A673 (cell line): Measurements from ENCODE around the gene PAF1.

ENCODE experiments used
- CTCF ChIP-seq: fragments of 300-800, 200-600 bp; sonication (generic); conservative IDR thresholded peaks from 2 replicates; pipeline ENCODE4 v1.5.1; 2017; ENCODE audit warnings: low read depth, mild to moderate bottlenecking, antibody characterized with exemption, low read length, moderate library complexity, mixed read lengths
- EZH2 ChIP-seq: fragments of 200-600 bp; sonication (generic); IDR thresholded peaks from 2 replicates; pipeline ENCODE4 v1.6.1; 2017; ENCODE audit warnings: borderline replicate concordance, low read depth, mild to moderate bottlenecking, mixed read lengths, antibody characterized with exemption, low read length; ENCODE audit not compliant: poor library complexity, severe bottlenecking

- TF ChIP-seq CTCF: no peak
- no peak for TF ChIP-seq EZH2
Measured at GRCh38 chr19:39413272-39413910, 22.5 kb upstream of the PAF1 start.
